Activated T-cell treated with anti-CD3 and anti-CD28 coated beads for 1 hour (primary cell): Measurements from ENCODE around the gene RAB4B.
"Not testable (repeated sequence)": the region's sequence is repeated elsewhere in the genome, so short reads cannot be mapped to it uniquely, and the experiment has no call there.

Experiments used
- DNase-seq: peaks from one replicate; pipeline ENCODE4 v3.0.0-alpha.2; 2020; ENCODE audit warnings: low read depth

Gene RAB4B

DNA sequence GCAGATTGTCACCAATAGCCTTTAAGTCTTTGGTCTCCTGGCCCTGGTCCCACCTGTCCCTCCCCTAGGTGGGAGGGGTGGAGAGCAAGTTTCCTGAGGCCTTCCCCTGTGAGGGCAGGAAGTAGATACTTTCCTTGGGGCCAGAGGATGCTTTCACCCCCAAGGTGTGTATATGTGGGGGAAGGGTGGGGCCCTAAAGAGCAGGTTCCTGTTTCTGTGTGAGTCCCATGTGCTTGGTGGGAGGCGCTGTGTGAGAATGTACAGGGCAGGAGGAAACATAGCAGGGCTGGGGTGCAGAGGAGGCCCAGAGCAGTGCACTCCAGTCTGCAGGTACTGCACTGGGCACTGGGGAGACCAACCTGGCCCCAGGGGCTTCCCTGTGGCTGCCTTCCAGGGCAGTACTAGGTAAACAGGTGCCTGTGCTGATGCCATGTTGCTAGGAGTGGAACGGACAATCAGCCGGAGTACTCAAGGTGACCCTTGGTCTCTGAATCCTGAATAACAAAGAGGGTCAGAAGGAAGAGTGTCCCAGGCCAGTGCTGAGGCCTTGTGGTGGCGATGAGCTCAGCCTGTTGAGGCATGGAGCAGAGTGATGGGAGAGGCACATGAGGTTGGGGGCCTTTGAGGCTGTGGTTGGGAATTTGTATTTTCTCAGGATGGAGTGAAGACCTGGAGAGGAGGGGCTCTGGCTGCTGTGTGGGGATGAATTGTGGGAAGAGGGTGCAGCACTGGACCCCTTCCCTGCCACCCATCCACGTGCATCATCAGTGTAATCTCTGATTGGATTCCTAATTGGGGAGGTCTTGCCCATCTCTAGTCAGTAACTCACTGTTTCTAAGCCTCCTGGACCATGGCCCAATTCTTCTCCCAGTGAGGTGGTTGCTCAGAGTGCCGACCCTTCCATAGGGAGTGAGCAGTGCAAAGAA lies 26.1 kb downstream of the RAB4B start:
- peak; percentile 52 for DNase-seq

DNA sequence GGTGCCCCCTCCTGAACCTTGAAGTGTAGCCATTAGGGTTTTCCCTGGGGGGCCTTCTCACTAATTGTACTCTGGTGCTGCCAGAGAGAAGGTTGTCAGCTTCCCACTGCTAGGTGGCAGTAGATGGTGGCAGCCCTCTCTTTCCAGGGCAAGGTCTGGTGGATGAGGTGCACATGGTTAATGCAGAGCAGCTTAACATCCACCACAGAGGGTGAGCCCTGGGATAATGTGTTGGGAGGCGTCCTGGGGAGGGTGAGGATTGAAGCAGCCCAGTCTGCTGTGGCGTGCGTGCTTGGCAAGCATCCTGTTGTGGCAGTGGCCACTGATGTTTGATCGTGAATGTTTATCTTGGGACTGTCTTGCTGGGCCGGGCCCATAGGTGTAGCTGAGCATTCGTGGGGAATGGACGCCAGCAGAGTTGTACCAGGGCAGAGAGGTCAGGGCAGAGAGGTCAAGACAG lies 26.8 kb downstream of the RAB4B start:
- DNase-seq = no peak

DNA sequence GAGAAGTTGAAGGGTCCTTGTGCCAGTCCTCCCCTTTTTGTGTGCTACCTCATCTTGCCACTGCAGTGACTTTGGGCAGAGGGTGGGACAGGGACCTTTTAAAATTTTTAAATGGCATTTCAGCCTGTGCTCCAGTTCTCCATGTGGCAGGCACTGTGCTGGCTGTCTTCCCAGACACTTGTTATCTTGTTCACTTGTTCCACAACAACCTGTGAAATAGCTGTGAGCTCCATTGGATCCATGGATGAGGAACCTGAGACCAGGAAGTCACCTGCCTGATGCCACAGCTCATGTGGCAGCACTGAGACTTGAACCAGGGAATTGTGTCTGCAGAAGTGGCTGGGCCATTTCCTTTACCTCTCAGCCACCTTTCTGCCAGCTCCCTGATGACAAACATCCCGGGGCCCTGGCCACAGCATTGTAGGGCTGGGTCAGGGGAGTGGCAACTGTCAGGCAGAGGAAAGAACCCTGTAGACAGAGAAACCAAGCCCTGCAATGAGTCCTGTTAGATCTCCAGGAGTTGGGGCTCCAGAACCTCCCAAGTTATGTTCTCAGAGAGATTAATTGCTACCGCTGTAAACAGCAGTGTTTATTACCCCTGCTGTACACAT lies 27.3 kb downstream of the RAB4B start:
- no peak for DNase-seq

DNA sequence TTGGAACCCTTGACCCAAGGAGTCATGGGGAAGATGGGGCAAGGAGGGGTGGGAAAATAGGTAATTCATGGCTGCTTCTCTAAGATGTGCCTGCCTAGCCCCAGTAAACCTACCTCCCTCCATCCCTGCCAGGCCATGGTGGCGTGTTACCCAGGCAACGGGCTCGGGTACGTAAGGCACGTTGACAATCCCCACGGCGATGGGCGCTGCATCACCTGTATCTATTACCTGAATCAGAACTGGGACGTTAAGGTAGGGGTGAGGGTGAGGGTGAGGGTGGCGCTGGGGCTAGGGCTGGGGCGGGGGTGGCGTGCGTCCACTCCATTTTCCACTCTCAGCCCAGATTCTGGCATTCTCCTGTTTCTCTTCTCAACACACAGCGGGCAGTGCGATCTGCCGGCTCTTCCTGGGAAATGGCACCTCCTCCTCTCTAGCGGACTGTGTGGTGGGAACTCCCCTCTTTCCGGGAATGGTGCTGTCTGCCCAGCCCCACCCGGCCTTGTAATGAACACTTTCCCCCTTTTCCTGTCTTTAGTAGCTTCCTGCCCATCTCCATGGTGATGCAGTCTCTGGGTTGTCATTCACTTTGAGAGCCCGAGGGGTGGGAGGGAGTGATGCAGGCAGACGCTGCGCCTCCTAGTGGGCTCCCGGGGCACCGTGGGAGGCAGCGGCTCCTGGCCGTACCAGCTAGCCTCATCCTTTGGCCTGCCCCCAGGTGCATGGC lies 28.5 kb downstream of the RAB4B start:
- peak; percentile 68 for DNase-seq

DNA sequence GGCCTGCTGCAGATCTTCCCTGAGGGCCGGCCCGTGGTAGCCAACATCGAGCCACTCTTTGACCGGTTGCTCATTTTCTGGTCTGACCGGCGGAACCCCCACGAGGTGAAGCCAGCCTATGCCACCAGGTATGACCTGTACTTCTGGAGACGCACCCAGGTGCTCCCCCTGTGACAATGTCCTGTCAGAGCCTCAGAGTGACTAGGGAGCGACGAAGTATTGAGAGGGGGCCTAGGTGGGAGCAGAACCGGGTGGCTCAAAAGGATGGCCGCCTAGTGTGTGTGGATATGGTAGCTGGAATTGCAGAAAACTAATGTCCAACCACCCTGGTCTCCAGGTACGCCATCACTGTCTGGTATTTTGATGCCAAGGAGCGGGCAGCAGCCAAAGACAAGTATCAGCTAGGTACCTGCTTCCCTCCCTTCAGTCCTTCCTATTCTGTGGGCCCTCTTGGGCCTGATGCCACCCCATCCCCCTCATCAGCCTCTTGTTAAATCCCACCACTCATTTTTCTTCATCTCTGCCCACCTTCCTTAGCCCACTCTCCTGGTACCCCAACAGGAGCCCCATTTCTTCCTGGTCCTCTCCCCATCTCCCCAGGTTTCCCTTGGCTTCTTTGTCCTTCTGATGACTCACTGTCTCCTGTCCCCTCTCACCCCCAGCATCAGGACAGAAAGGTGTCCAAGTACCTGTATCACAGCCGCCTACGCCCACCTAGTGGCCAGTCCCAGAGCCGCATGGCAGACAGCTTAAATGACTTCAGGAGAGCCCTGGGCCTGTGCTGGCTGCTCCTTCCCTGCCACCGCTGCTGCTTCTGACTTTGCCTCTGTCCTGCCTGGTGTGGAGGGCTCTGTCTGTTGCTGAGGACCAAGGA lies 29.3 kb downstream of the RAB4B start:
- DNase-seq = no peak

DNA sequence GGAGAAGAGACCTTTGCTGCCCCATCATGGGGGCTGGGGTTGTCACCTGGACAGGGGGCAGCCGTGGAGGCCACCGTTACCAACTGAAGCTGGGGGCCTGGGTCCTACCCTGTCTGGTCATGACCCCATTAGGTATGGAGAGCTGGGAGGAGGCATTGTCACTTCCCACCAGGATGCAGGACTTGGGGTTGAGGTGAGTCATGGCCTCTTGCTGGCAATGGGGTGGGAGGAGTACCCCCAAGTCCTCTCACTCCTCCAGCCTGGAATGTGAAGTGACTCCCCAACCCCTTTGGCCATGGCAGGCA lies 29.9 kb downstream of the RAB4B start:
- no peak for DNase-seq

DNA sequence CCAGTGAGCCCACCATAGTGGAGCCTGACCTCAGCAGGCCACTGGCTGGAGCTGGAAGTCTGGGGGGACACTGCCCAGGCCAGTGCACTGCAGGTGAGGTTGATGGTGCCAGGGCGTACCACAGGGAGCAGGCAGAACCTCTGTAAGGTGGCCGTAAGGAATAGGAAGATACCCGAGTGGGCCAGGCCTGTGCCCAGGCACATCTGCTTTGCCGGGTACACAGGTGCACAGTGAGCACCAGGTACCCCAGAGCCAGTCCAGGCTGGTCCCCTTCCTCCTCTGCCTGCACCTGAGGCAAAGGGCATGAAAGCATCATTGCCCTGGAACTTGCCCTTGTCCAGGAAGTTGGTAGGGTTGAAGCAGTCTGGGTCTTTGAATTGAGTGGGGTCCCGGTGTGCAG lies 30.4 kb downstream of the RAB4B start:
- DNase-seq = no peak

DNA sequence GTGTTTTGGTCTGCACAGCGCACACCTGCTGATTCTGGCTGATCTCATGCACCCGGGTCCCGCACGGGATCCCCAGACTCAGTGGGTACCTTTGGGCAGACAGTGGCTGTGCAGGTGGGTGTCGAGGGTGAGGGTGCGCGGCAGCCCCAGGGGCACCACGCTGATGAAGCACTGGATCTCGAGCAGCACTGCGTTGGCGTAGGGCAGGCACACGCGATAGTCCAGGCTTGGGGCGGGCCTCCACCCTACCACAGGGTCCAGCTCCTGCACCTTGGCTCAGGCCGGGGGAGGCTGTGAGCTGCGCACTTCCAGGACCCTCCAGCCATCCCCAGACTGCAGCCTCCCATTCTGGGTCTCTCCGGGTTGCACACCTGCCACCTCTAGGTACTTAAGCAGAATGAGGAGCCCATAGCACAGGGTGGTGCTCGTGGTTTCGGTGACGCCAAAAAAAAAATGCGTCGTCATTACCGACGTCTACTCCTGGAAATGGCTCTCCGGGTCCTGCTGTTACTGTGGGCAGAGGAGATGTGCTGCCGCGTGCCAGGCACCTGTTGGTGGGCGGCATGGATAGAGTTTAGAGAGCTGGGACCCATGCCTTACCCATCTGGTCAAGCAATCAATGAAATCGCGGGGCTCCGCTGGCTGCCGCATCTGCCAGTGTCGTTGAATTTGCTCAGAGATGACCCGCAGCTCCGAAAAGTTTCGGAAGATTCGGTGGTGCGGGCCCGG lies 31.5 kb downstream of the RAB4B start:
- DNase-seq = no peak

DNA sequence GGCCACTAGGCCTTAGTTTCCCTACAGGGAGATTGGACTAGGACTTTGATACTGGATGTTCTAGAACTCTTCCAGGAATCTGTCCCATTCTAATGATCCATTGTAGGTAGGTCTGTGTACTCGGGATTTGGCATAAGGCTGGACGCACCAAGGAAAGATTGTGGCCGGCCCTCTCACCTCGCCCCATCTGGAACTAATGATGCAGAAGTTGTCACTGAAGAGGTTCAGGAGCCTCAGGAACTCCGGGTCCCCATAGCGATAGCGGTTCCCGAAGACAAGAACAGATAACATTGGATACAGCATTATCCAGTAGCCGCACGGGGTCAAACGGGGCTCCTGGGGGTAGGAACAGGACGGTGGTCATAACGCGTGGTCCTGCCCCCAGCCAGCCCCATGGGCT lies 32.1 kb downstream of the RAB4B start:
- DNase-seq = no peak

DNA sequence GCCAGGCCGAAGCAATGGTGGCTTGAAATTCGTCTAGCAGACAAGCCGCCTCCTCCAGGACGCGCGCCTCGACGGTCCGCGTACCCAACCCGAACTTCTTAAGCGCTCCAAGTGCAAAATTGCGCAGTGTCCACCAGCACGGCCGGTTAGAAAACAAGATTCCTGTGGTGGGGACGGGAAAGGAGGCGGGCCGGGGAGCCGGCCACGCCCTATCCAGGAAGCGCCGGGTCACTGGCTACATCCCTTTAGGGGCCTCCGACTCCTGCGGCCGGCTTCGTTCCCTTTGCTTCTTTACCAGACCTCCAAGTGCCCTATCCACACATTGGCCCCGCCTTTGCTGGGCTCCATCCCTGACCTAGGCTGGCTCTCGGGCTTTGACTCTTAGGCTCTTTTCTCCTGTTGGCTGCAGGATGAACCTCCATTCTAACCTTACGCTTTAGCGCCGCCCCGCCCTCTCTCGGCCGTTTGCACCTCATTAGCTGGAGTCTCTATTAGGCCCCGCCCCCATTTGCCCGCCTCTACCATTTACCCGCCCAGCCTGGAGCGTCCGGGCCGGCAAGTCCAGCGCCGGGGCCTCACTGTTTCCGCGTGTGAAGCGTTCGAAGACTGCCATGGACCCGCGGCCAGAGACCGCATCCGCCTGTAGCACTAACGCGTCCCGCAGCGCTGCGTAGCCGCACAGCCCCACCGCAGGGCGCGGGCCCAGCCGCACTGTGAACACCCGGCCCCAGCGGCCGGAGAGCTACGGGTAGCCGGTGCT lies 32.8 kb downstream of the RAB4B start:
- DNase-seq = not testable (repeated sequence)

DNA sequence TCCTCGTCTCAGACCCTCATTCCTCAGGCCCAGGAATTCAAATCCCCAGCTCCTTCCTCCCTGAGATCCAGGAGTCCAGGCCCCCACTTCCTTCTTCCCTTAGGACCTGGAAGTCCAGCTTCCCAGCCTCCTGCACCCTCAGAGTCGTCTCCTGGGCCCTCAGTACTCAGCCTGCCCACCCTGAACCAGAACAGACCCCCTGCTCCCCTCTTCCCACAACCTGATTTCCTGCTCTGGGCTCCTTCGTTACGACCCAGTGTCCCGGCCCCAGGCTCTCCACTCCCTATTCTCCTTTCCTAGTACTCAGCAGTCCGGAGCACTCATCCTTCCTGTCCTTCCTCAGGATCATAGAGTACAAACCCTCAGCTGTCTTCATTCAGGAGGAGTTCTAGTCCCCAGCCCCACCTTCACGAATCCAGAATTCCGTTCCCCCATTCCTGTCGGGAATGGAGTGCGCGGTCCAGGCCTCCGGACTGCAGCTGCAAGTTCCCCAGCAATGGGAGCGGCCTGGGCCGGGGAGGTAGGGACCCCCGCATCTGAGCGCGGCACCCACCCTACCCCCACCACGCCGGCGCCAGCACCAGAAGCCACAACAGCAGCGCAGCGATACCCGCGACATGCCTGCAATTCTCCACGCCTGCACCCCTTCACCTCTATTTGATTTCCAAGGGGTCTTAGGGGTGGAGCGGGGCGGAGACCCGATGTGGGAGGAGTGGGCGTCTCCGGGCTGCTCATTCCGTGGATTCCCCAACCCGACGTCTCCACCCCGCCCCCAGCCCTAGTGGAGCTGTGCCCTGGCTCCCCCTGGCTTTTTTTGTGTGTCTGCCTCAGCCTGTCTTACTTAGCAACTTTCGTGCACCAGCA lies 33.7 kb downstream of the RAB4B start:
- no peak for DNase-seq

DNA sequence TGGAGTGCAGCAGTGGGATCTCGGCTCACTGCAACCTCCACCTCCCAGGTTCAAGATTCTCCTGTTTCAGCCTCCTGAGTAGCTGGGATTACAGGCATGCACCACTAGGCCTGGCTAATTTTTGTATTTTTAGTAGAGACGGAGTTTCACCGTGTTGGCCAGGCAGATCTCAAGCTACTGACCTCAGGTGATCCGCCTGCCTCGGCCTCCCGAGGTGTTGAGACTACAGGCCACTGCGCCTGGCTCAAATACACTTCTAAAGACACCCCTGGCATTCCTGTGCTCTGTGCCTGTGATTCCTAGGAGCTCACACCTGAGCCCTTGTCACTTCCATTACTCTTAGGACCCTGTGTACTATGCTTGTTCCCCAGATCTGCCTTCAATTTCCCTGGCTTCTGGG lies 34.5 kb downstream of the RAB4B start:
- DNase-seq = not testable (repeated sequence)

DNA sequence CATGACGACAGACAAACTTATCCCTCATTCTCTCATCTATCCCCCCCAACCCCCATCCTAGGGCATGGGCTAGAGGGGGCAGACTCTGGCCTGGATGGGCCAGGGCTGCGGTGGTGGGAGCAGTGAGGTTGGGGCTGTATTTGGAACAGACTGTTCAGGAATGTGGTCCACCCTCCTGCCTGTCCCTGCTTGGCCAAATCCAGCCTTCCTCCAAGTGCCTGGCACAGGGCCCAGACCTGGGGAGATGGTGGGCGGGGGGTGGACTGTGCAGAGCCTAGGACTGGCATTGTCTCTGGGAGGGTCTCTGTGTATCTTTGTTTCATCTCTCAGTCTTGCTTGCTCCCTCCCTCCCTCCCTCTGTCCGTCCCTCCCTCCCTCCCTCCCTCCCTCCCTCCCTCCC lies 35.1 kb downstream of the RAB4B start:
- no peak for DNase-seq

DNA sequence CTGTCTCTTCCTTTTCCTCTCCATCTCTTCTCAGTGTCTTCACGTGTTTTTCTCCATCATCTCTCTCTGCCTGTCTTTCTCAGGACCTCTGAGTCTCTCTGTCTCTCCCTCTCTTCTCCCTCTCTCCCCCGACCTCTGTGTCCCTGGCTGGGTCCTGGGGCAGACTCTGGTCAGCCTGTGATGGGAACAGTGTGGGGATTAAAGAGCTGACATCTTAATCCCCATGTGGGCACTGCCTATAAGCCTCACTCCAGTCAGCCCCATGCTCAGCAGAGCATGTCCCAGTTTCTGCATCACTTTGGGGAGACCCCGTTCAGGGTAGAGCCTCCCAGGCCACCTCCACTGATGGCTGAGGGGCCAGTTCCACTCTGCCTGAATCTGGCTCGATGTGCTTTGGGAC lies 37.2 kb downstream of the RAB4B start:
- DNase-seq = no peak

DNA sequence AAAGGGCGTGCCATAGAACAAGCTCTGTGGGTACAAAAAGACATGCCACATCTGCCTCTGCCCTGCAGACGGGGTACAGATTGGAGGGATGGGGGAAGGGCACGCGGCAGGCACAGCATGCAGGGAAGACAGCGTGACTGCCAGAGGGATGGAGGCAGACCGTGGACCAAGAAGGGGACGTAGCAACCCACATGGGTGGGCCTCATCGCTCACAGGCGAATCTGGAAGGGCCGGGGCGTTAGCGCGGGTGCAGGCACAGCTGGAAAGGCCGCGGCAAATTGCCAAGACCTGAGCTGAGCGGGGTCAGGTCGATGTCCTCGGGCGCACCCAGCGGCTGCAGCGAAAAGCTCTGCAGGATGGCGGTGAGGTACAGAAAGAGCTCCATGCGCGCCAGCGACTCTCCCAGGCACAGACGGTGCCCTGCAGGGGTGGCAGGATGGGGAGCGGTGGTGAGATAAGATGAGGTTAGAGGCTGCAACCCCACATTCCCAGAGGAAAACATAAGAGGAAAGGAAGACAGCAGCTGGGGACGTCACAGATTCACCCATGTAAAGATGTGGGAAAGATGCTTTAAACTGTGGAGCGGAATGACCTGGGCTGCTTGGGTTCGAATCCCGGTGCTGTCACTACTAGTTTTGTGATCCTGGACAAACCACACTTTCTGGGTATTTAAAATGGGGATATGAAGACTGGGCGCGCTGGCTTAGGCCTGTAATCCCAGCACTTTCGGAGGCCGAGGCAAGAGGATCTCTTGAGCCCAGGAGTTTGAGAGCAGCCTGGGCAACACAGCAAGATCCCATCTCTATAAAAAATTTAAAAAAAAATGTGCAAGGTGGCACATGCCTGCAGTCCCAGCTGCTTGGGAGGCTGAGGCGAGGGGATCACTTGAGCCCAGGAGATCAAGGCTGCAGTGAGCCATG lies 40.7 kb downstream of the RAB4B start:
- DNase-seq = peak; percentile 62

DNA sequence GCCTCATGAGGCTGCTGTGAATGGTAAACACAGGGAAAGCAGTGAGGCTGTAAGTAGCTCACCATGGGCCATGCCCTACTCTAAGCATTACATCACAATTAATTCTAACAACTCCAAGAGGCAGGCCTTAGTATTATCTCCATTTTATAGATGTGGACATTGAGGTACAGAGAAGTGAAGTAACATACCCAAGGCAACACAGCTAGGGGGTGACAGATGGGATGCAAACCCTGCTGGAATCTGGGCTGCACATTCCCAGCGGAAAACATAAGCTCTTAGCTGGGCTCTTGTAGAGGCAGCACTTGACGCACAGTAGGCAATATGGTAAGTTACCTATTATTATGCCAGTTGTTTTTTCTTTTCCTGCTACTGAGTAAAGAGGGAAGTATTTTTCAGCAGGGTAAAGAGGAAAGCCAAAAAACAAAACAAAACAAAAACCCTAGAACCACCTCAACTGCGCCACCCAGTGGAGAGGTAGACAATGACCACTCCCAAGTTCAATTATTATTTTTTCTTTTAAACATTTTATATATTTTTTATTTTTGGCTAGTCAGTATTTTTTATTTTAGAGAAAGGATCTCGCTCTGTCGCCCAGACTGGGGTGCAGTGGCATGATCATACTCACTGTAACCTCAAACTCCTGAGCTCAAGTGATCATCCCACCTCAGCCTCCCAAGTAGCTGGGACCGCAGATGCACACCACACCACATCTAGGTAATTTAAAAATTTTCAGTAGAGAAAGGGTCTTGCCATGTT lies 41.6 kb downstream of the RAB4B start:
- DNase-seq = peak; percentile 69

DNA sequence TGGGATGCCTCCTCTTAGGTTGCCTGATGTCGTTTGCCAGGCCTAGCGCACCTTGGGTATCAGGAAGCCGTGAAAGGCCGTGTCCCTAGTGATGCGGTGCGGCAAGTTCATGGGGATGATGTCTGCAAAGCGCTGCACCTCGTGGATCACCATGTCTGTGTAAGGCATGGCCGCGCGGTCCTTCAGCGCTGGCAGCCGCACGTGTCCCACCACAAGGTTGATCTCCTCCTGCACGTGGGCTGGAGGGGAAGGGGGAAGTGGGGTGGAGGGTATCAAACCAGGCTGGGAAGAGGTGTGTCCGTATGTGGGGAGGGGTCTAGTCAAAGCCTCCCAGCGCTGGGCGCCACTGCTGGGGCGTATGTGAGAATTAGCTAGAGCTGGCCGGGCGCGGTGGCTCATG lies 44.1 kb downstream of the RAB4B start:
- no peak for DNase-seq
